Small intestine (tissue), 7 donors: ENCODE results near the gene KDM1A. TPM values are rescaled to one million over a fixed set of nuclear protein-coding genes. Genes with fewer than 3 reads are reported as not detected.
A peak's percentile ranks its signal among the peaks of the same experiment; 100 is the strongest.

Experiments
- DNase-seq, 2 donors: peaks; one replicate each; pipeline versions ENCODE4 v3.0.0 to v3.0.0-alpha.2; 2013
- FAIRE-seq: peaks from 2 replicates; lab custom pipeline; 2012; peaks lifted over from hg19 to GRCh38; lab: Jason Lieb, UNC
- H3K27ac ChIP-seq, 3 donors: one replicate each; pipeline ENCODE4 v1.5.1; 2013; ENCODE audit warnings: low read length in 2 of 3, mild to moderate bottlenecking in 2 of 3, control low read depth in 1 of 3, inconsistent platforms in 1 of 3, low read depth in 1 of 3, moderate library complexity in 1 of 3
- H3K27me3 ChIP-seq, 3 donors: one replicate each; pipeline ENCODE4 v1.6.1; 2013; ENCODE audit warnings: low read length in 3 of 3, inconsistent platforms in 1 of 3; ENCODE audit not compliant: control insufficient read depth in 3 of 3, insufficient read depth in 3 of 3
- H3K36me3 ChIP-seq, 3 donors: one replicate each; pipeline ENCODE4 v1.6.1; 2013; ENCODE audit warnings: low read length in 3 of 3, inconsistent platforms in 1 of 3, low read depth in 1 of 3, mild to moderate bottlenecking in 1 of 3, moderate library complexity in 1 of 3; ENCODE audit not compliant: control insufficient read depth in 3 of 3, insufficient read depth in 2 of 3
- H3K4me1 ChIP-seq, 3 donors: one replicate each; pipeline ENCODE4 v1.6.1; 2013; ENCODE audit warnings: low read length in 2 of 3, inconsistent platforms in 1 of 3, low read depth in 1 of 3, mild to moderate bottlenecking in 1 of 3, moderate library complexity in 1 of 3; ENCODE audit not compliant: control insufficient read depth in 3 of 3, insufficient read depth in 2 of 3
- H3K4me3 ChIP-seq, 3 donors: one replicate each; pipeline ENCODE4 v1.5.1; 2013; ENCODE audit warnings: low read length in 3 of 3, control low read depth in 1 of 3, inconsistent platforms in 1 of 3, low read depth in 1 of 3, mild to moderate bottlenecking in 1 of 3, moderate library complexity in 1 of 3
- H3K9me3 ChIP-seq, 2 donors: one replicate each; pipeline ENCODE4 v1.6.1; 2013; ENCODE audit warnings: low read depth in 1 of 2, low read length in 1 of 2; ENCODE audit not compliant: control insufficient read depth in 2 of 2, insufficient read depth in 1 of 2
- WGBS, 3 donors: extraction: QIAGEN DNeasy Blood & Tissue Kit; methylation state at CpG; one replicate each; pipeline ENCODE4 v1.1.7; 2013; 5-methylcytosine and 5-hydroxymethylcytosine counted together
- polyA plus RNA-seq, 4 donors: library from polyadenylated mRNA; stranded (reverse) in 3 of 4; unstranded in 1 of 4; fragments of 200-250 nt in 3 of 4; fragments of 120-200 nt in 1 of 4; gene quantifications; one replicate each; pipeline versions ENCODE4 v1.2.1 to v1.2.3, GENCODE V29; 2013
- donor health status: healthy with polysubstance abuse.
- donor health status: control.
- donor health status: control.
- donor health status: Bipolar disorder and iron deficiency.
- donor health status: healthy.

The KDM1A gene
- polyA plus RNA-seq, 4 donors, result 25.7 to 79.6 (median 32.3) TPM

DNA sequence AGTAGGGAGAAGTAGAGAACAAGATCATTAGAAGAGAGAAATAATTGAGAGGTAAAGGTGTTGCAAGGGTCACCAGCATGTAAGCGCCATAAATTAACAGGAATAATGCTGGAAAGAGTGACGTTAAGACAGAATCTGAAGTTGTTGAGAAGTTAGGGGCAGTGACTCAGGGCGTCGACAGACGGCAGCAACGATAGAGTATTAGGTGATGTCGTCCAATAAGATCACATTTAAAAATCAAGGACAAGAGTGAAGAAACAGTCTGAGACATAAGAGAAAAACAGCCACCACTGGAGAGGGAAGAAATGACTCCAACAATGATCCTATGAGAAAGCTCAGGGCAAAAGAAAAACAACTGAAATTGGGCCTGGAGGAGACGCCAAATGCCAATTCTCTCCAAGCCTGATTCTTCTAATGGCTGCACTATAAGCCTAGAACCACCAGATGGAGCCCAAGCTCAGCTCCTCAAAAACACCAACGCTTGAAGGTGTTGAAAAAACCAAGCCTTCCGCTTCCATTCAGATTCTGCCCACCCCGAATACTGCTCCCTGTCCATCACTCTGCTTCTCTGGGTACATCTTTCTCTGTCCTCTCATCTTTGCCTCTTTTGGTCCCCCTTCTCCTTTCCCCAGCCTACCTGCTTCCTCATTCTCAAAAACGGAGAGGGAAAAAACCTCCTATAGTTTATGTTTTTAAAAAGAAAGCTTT, 79.3 kb downstream of the KDM1A start:
- H3K4me1 ChIP-seq, result peaks cover 0 to 21% (median 2%) of the 10 kb centered on the region in 3 donors
- no peak overlapping the region for H3K4me3 ChIP-seq
- FAIRE-seq, result no peak
- H3K36me3 ChIP-seq, result peaks cover 6 to 15% (median 10%) of the 10 kb centered on the region in 3 donors
- H3K27ac ChIP-seq, result no peak overlapping the region
- H3K9me3 ChIP-seq, result no peaks in the 10 kb centered on the region
- DNase-seq, result peak; percentile 79 to 81
- no peaks in the 10 kb centered on the region for H3K27me3 ChIP-seq
- whole genome bisulfite sequencing, 3 donors, result 43 to 52% (median 50%) methylated on average over 12 of the region's 12 CpGs

DNA sequence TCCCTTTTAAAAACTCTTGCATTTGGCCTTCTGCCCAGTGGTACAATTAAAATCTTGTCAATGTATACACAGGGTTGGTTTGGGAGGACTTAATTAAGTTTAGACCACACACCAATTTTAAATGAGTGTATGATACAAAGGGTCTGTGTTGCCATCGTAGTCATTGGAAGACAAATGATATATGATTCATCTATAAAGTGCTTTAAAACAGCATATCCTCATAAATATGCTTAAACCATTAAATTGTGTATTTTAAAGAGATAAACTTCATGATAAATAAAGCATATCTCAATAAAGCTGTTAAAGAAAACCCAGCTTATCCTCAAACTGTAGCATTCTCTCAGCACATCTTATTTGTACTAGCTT, 79.9 kb downstream of the KDM1A start:
- Histone ChIP-seq H3K36me3 (peaks cover 2 to 10% (median 5%) of the 10 kb centered on the region in 3 donors), H3K4me3 (no peak overlapping the region), H3K27me3 (no peaks in the 10 kb centered on the region), H3K27ac (no peak overlapping the region), H3K9me3 (no peaks in the 10 kb centered on the region), H3K4me1 (peaks cover 0 to 25% (median 2%) of the 10 kb centered on the region in 3 donors)
- FAIRE-seq (no peak), DNase-seq (no peak)
- WGBS, 3 donors, result 90 to 98% (median 96%) methylated on average over 1 of the region's 1 CpG

DNA sequence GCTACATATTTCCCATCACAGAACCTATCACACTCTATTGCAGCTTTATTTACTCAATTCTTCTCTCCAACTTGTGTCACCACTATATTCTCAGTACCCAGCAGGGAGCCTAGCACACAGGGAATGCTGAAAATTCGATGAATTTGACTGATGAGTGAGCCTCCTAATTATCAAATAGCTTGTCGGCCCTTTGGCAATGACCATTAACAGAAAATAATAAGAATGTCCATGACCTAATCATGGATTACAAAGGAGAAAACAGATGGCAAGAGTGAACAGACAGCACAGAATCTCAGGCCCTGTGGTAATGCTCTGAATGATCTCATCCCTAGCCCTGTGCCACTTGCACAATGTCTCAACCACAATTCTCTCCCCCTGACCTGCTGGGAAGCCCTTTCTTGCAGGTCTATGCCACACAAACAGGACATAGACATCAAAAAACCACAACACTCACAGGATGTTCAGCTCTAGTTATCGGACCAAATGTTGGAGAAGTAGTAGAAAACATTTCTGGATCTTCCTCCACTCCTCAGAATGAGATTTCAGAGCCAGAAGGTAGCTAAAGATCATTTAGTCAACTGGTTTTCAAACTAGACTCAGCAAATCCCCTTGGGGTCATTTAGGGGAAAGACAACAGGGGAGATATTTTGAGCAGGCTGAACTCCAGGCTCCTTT, 80.9 kb downstream of the KDM1A start:
- WGBS, 3 donors, result 60 to 76% (median 66%) methylated on average over 3 of the region's 3 CpGs
- DNase-seq, result peak in 1 of 2 donors; percentile 39
- Histone ChIP-seq H3K27me3 (no peaks in the 10 kb centered on the region), H3K9me3 (no peaks in the 10 kb centered on the region), H3K27ac (peak overlapping the region in 1 of 3 donors; percentile 70), H3K4me1 (peaks cover 0 to 25% (median 2%) of the 10 kb centered on the region in 3 donors), H3K36me3 (peaks cover 0 to 7% (median 4%) of the 10 kb centered on the region in 3 donors), H3K4me3 (no peak overlapping the region)
- FAIRE-seq, result no peak

DNA sequence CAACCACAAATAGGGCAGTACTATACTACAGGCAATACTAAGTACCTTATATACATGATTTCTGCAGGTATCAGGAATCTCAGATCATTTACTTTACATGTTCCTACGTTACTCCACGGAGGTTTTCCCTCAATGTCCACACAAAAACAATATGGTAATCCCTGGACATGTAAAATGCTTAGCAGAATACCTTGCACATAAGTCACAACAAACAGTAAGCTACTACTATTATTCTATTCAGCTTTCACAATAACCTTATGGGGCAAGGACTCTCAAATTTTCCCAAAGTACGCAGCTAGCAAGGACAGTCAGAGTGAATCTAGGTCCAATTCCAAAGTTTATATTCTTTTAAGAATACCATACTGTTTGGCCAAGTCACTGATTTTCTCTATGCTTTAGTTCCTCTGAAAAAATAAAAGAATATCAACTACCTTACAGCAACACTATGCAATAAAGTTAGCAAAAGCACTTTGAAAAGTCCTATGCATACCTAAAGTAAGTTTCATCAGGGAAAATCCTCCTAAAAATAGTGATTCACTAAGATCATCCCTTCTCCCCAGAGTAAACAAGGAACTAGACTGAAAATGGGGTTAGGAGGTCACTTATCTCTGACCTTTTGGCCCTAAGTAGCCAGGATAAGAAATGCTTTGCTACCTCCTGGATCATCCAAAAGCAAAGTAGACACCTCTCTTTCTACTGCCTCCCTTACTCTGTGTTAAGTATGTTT, 82.0 kb downstream of the KDM1A start:
- Histone ChIP-seq H3K4me1 (peaks cover 0 to 25% (median 2%) of the 10 kb centered on the region in 3 donors), H3K27ac (peak overlapping the region in 2 of 3 donors; percentile 17 to 79)

DNA sequence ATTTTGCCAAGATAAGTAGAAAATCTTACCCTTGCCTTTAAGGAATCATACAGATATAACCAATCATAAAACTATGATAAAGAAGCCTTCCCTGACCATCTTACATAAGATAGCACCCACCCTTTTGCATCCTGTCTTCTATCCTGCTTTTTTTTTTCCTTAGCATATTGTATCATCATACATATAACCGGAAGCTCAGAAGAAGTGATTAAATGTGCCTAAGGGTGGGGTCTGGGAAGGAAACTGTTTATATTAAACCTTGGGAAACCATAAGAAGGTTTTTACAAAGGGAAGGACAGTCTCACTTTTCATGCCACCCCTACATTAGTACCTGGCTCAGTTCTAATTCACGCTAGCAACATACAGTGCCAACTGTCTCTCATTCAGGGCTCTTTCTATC, 82.6 kb downstream of the KDM1A start:
- Histone ChIP-seq H3K9me3 (no peaks in the 10 kb centered on the region), H3K4me3 (no peak overlapping the region), H3K27ac (peak overlapping the region in 1 of 3 donors; percentile 87), H3K27me3 (no peaks in the 10 kb centered on the region), H3K36me3 (peaks cover 1 to 5% (median 4%) of the 10 kb centered on the region in 3 donors), H3K4me1 (peaks cover 0 to 25% (median 2%) of the 10 kb centered on the region in 3 donors)
- DNase-seq (no peak), FAIRE-seq (no peak)
- 62 to 80% (median 78%) methylated on average over 2 of the region's 2 CpGs for WGBS, 3 donors

More for the DNA sequence above, 82.0 kb downstream of the KDM1A start:
- Histone ChIP-seq H3K9me3 (no peaks in the 10 kb centered on the region), H3K36me3 (peaks cover 0 to 6% (median 3%) of the 10 kb centered on the region in 3 donors), H3K27me3 (no peaks in the 10 kb centered on the region), H3K4me3 (no peak overlapping the region)
- FAIRE-seq (no peak), DNase-seq (no peak)
- 81 to 87% (median 87%) methylated on average over 3 of the region's 3 CpGs for WGBS, 3 donors

DNA sequence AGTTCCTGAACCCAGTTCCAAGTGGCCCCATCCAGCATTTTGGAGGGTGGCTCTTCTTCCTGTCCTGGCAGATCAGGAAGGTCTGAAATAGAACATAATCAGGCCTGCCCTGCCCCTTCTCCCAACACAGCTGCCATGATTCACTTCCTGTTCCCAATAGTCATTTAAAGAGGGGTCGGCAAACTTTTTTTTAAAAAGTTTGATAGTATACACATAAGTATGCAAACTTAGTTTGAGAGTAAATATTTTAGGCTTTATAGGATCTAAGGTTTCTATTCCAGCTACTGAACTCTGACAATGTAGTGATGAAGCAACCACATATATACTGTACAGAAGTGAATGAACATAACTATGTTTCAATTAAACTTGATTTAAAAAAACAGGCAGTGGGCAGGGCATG, 83.0 kb downstream of the KDM1A start:
- DNase-seq (no peak), FAIRE-seq (no peak)
- Histone ChIP-seq H3K9me3 (no peaks in the 10 kb centered on the region), H3K4me1 (peaks cover 0 to 25% (median 2%) of the 10 kb centered on the region in 3 donors), H3K4me3 (no peak overlapping the region), H3K27ac (peak overlapping the region in 1 of 3 donors; percentile 87), H3K27me3 (no peaks in the 10 kb centered on the region), H3K36me3 (peaks cover 2 to 7% (median 5%) of the 10 kb centered on the region in 3 donors)
- 19 to 25% (median 24%) methylated on average over 1 of the region's 1 CpG for WGBS, 3 donors

DNA sequence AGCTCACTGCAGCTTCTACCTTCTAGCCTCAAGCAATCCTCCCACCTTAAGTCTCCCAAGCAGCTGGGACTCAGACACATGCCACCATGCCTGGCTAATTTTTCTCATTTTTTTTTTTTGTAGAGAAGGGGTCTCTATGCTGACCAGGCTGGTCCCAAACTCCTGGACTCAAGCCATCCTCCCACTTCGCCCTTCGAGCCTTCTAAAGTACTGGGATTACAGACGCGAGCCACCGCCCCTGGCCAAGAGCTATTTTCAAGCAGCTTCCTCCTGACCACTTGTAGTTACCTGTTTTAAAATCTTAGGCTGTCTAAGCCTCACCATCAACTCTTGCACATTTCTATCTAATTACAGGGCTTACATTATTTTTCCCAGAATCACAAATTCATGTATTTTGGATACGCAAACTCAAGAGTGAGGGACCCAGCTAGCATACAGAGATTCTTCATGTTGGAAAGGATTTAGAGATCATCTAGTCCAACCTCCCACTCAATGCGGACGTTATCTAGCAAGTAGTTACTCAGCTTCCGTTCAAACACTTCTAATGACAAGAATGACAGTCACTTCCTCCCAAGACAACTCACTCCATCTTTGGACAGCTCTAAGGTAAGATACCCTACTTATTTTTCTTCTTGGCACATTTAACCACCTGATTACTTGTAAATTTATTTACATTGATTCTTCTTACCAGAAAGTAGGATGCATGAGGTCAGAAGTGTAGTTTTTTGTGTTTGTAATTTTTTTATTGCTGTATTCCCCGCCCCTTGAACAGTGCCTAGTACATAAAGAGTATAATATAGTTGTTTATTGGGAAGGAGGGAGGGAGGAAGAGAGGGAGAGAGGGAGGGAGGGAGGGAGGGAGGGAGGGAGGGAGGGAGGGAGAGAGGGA, 84.0 kb downstream of the KDM1A start:
- H3K4me1 ChIP-seq, result peaks cover 0 to 25% (median 2%) of the 10 kb centered on the region in 3 donors
- no peak overlapping the region for H3K4me3 ChIP-seq
- H3K36me3 ChIP-seq, result peaks cover 2 to 13% (median 7%) of the 10 kb centered on the region in 3 donors
- DNase-seq (peak; percentile 31 to 62), FAIRE-seq (no peak)
- no peaks in the 10 kb centered on the region for H3K9me3 ChIP-seq
- no peaks in the 10 kb centered on the region for H3K27me3 ChIP-seq
- H3K27ac ChIP-seq, result peak overlapping the region in 1 of 3 donors; percentile 79
- 30 to 39% (median 38%) methylated on average over 10 of the region's 10 CpGs for WGBS, 3 donors
